Body of pancreas (tissue), 4 donors: ENCODE measurements around the gene BOD1L1.

ENCODE experiments used
- CTCF ChIP-seq, 7 experiments: fragments of 450-650 bp in 4 of 7; fragments of 200-600 bp in 3 of 7; sonication (generic) in 3 of 7; IDR thresholded peaks; one replicate each; pipeline ENCODE4 v1.5.1; 2016 to 2019; ENCODE audit warnings: antibody characterized with exemption in 7 of 7
- POLR2A ChIP-seq, 3 donors: fragments of 450-650 bp; IDR thresholded peaks; one replicate each; pipeline ENCODE4 v1.6.1; 2016; ENCODE audit warnings: antibody characterized with exemption in 3 of 3, mild to moderate bottlenecking in 2 of 3

DNA sequence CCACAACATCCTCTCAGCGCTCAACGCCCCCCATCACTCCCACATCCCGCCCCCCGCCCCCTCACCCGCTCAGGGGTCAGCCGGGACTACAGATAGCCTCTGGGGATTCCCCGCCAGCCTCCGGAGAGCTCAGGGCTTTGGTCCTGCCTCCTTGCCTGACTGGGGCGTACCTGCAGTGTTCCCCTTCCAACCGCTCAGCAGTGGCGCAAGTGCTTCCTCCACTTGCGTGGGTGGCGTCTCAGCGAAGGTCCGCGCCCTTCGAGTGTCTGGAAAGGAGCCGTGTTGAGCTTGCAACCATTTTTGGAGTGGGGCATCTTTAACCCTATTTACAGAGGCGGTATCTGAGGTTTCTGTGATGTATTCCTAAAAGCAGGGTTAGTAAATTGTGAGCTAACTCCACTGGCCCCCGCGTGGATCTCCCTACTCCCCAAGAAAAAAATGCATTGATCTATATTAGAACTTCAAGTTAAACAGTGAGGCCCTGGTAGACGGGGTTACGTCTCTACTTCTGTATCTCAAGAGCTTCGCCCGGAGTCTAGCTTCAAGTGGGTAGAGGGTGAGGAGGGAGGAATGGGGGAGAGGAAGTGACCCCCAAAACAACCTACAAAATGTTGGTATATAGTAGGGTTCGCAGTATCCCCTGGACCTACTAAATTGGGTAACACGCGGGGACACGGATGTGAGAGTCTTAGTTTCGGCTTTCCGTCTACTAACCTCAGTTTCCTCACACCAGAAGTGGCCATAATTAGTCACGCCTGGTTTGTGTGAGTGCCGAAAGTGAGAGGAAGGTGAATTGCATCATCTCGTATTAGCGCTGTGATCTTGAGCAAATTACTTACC is 99.3 kb downstream of the BOD1L1 start:
- TF ChIP-seq CTCF (IDR thresholded peaks at IDR 0.05) (no peak), POLR2A (IDR thresholded peaks at IDR 0.05) (no peak)
